ENCODE results near the gene PKNOX1. TPM values are rescaled to one million over a fixed set of nuclear protein-coding genes. Genes with fewer than 3 reads are reported as not detected.
A peak's percentile ranks its signal among the peaks of the same experiment; 100 is the strongest.
"Not testable (repeated sequence)": the region's sequence is repeated elsewhere in the genome, so short reads cannot be mapped to it uniquely, and the experiment has no call there.

Gene PKNOX1
- total RNA-seq, 1 donor from 2014 or later, result 6.0 TPM

- ATAC-seq; DNase-seq (ENCODE audit: low spot score): not testable (repeated sequence)
Observed at GRCh38 chr21:42949094-42949755, 25.1 kb upstream of the PKNOX1 start.

- ATAC-seq; DNase-seq (ENCODE audit: low spot score): not testable (repeated sequence)
Observed at GRCh38 chr21:42951193-42951592, 23.2 kb upstream of the PKNOX1 start.

DNA sequence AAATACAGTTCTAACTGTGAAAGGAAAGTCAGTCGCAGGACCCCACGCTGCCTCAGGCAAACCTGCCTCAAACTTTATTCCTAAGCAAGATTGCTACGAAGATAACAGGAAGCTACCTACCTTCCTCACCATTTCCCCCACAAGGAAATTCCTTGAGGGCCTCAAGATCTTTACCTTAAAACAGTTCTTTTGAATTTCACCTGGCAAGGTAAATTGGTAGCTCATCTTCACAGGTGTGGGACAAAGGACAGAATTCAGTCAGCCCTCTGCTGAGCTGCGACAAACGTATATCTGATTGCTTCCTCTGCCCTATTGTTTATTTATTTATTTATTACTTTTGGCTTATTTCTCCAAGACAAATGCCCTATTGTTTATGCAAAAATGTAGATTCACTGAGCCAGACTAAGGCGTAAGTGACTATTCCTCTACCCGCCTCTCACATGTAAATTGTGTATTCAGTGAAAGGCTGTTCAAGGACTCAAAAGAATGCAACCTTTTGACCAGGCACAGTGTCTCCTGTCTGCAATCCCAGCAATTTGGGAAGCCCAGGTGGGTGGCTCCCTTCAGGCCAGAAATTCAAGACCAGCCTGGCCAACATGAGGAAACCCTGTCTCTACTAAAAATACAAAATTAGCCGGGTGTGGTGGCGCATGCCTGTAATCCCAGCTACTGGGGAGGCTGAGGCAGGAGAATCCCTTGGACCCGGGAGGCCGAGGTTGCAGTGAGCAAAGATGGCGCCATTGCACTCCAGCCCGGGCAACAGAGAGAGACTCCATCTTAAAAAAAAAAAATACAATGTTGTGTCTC, 17.3 kb upstream of the PKNOX1 start:
- DNase-seq (ENCODE audit: low spot score) (no peak), ATAC-seq (peak; percentile 87)

GRCh38 chr21:42958122-42958521, 16.2 kb upstream of the PKNOX1 start:
- DNase-seq (ENCODE audit: low spot score); ATAC-seq: not testable (repeated sequence)

- ATAC-seq (no peak), DNase-seq (ENCODE audit: low spot score) (no peak)
Observed at GRCh38 chr21:42959728-42960127, 14.6 kb upstream of the PKNOX1 start.

GRCh38 chr21:42962380-42963007, 11.9 kb upstream of the PKNOX1 start:
- no peak for DNase-seq (ENCODE audit: low spot score)
- no peak for ATAC-seq

DNA sequence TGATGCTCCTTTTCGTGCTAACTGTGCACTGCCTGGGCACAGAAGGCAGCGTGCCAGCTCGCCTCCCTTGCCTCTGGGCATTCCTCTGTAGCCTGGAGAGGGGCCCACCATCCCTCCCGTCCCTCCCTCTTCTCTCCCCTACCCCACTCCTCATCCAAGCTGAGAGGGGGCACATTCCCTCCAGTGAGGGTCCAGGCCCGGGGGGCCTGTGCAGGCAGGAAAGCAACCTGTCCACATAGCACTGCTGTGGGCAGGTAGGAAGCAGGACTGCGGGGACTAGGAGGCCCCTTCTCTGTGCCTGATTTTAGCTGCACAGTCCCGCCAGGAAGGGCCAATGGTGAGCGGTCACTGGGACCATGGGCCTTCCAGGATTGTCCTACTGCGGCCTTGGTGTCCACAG, 10.3 kb upstream of the PKNOX1 start:
- DNase-seq (ENCODE audit: low spot score), result no peak
- ATAC-seq, result no peak

DNA sequence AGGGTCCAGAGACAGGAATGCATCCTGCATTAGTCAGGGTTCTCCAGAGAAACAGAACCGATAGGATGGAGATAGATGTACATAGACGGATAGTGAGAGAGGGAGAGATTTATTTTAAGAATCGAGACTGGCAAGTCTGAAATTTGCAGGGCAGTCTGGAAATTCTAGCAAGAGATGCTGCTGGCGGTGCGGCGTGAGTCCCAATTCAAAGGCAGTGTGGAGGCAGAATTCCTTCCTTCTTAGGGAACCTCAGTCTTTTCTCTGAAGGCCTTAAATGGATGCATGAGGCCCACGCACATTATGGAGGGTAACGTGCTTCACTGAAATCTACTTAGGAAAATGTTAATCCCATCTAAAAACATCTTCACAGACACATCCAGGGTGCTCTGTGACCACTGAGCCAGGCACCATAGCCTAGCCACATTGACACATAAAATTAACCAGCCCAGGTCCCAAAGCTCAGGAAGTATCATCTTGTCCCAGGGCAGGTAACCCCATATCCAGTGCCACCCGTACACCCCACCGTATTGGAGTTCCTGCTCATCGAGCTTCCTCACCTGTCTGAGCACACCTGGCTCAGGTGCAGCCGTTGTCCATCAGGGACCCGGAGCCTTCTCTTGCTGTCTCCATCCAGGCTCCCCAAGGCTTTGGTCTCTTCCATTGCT, 9.7 kb upstream of the PKNOX1 start:
- DNase-seq (ENCODE audit: low spot score) (no peak), ATAC-seq (no peak)

GRCh38 chr21:42965211-42965560, 9.2 kb upstream of the PKNOX1 start:
- no peak for DNase-seq (ENCODE audit: low spot score)
- no peak for ATAC-seq

GRCh38 chr21:42967616-42968015, 6.7 kb upstream of the PKNOX1 start:
- DNase-seq (ENCODE audit: low spot score); ATAC-seq: not testable (repeated sequence)

GRCh38 chr21:42969193-42969600, 5.2 kb upstream of the PKNOX1 start:
- no peak for ATAC-seq
- no peak for DNase-seq (ENCODE audit: low spot score)

- DNase-seq (ENCODE audit: low spot score) (no peak), ATAC-seq (no peak)
Observed at GRCh38 chr21:42970946-42971653, 3.3 kb upstream of the PKNOX1 start.

GRCh38 chr21:42971897-42972275, 2.5 kb upstream of the PKNOX1 start:
- ATAC-seq (no peak), DNase-seq (ENCODE audit: low spot score) (no peak)

GRCh38 chr21:42973309-42973990, 912 bp upstream of the PKNOX1 start:
- ATAC-seq, result no peak
- no peak for DNase-seq (ENCODE audit: low spot score)

GRCh38 chr21:42974832-42975820, 764 bp downstream of the PKNOX1 start:
- peak; percentile 81 for DNase-seq (ENCODE audit: low spot score)
- ATAC-seq, result peak; percentile 41

DNA sequence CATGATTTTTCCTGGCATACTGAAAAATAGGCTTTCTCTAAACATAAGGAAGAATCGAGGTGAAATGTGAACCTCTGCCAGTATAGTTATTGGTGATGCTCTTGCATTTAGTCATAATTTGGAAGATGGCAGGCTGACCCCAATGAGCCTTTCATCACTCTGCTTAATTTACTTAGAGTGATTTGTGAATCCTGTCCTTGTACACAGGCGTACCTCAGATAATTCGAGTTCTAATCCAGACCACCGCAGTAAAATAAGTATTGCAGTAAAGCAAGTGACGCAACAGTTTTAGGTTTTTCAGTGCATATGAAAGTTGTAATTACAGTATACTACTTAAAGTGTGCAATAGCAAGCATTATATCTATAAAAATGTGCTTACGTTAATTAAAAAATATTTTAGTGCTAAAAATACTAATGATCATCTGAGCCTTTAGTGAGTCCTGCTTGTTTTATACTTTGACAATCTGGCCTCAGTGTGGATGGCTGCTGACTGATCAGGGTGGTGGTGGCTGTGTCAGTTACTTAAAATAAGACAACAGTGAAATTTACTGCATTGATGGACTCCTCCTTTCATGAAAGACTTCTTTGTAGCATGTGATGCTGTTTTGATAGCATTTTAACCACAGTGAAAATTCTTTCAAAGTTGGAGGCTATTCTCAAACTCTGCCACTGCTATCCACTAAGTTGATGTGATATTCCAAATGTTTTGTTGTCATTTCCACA, 1.7 kb downstream of the PKNOX1 start:
- DNase-seq (ENCODE audit: low spot score), result no peak
- no peak for ATAC-seq

DNA sequence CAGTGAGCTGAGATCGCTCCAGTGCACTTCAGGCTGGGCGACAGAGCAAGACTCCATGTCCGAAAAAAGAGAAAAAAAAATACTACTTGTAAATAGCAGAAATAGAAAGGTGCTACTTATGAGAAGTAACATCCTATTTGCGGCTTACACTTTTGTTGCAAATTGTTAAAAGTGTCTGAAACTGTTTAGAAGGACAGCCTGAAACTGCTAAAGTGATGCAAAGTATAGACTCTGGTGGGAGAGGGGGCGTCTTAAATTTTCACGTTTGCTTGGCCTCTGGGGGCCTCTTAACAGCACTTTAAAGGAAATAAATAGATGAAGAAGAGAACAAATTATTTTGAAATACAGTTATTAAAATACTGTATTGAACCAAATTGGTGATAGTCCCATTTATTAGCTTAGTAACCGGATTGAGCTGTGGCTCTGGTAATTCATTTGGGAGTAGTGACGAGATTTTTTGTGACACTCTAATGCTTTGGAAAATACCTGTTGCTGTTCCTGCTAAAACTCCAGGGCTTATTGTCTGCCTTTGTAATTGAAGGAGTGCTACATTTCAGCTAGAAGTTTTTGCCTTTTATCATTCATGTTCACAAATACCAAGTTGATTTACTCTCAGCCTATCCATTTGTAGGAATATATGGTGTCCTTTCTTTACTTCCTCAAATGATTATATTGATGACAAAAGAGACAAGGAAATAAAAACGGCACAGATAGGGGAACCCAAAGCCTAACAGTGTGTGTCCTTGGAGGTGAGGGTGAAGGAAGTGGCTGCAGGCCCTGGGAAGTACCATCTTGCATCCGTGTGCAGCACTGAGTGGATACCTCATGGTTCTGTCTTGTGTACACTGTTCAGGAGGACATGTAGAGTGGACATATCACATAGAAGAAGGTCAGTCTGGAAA, 6.2 kb downstream of the PKNOX1 start:
- ATAC-seq (peak; percentile 14), DNase-seq (ENCODE audit: low spot score) (no peak)

Measured in left lobe of liver (tissue), 2 donors.